ENCODE data around the gene AMOTL1. TPM values are rescaled to one million over a fixed set of nuclear protein-coding genes. Genes with fewer than 3 reads are reported as not detected.

AMOTL1 gene
- total and polyA plus RNA-seq, 7 donors = 0.69 to 161 (median 96.3) TPM

GRCh38 chr11:94857337-94857736, 89.2 kb downstream of the AMOTL1 start:
- Histone ChIP-seq H3K4me1 (no peaks in the 10 kb centered on the region), H3K36me3 (peaks cover 44 to 100% (median 66%) of the 10 kb centered on the region in 4 donors), H3K9me3 (no peaks in the 10 kb centered on the region), H3K4me3 (no peak overlapping the region), H3K27me3 (no peaks in the 10 kb centered on the region), H3K27ac (no peak overlapping the region)
- intact Hi-C loops (cut with DNase I) = no loop called here
- 80 to 86% methylated on average over 2 of the region's 2 CpGs for WGBS, 2 donors
- no peak for DNase-seq
- no peak for TF ChIP-seq CTCF (IDR thresholded peaks at IDR 0.05)
- TF ChIP-seq EP300 (IDR thresholded peaks at IDR 0.05) = no peak
- TF ChIP-seq POLR2AphosphoS5 (IDR thresholded peaks at IDR 0.05) = no peak
- TF ChIP-seq POLR2A (IDR thresholded peaks at IDR 0.05) = no peak

GRCh38 chr11:94858012-94858705, 90.0 kb downstream of the AMOTL1 start:
- TF ChIP-seq CTCF (IDR thresholded peaks at IDR 0.05) = no peak
- no peak for TF ChIP-seq EP300 (IDR thresholded peaks at IDR 0.05)
- TF ChIP-seq POLR2A (IDR thresholded peaks at IDR 0.05) = no peak
- no peak for TF ChIP-seq POLR2AphosphoS5 (IDR thresholded peaks at IDR 0.05)
- H3K36me3 ChIP-seq = peaks cover 44 to 100% (median 66%) of the 10 kb centered on the region in 4 donors
- H3K27me3 ChIP-seq = no peaks in the 10 kb centered on the region
- intact Hi-C loops (cut with DNase I) = no loop called here
- no peaks in the 10 kb centered on the region for H3K4me1 ChIP-seq
- no peak overlapping the region for H3K27ac ChIP-seq
- DNase-seq = no peak
- WGBS, 2 donors = 83 to 85% methylated on average over 4 of the region's 4 CpGs
- H3K9me3 ChIP-seq = no peaks in the 10 kb centered on the region
- H3K4me3 ChIP-seq = no peak overlapping the region

GRCh38 chr11:94860333-94860732, 92.2 kb downstream of the AMOTL1 start:
- no peak for DNase-seq
- WGBS, 2 donors = 38 to 75% methylated on average over 2 of the region's 2 CpGs
- H3K4me3 ChIP-seq = no peak overlapping the region
- no peaks in the 10 kb centered on the region for H3K27me3 ChIP-seq
- peaks cover 42 to 100% (median 59%) of the 10 kb centered on the region in 4 donors for H3K36me3 ChIP-seq
- no peaks in the 10 kb centered on the region for H3K4me1 ChIP-seq
- no peak for TF ChIP-seq CTCF (IDR thresholded peaks at IDR 0.05)
- TF ChIP-seq POLR2AphosphoS5 (IDR thresholded peaks at IDR 0.05) = no peak
- no peak for TF ChIP-seq POLR2A (IDR thresholded peaks at IDR 0.05)
- TF ChIP-seq EP300 (IDR thresholded peaks at IDR 0.05) = no peak
- no peaks in the 10 kb centered on the region for H3K9me3 ChIP-seq
- intact Hi-C loops (cut with DNase I) = no loop called here
- no peak overlapping the region for H3K27ac ChIP-seq

- H3K27ac ChIP-seq = no peak overlapping the region
- H3K27me3 ChIP-seq = no peaks in the 10 kb centered on the region
- no peak for DNase-seq
- H3K4me3 ChIP-seq = no peak overlapping the region
- intact Hi-C loops (cut with DNase I) = no loop called here
- H3K4me1 ChIP-seq = no peaks in the 10 kb centered on the region
- H3K36me3 ChIP-seq = peaks cover 43 to 100% (median 66%) of the 10 kb centered on the region in 4 donors
- no peaks in the 10 kb centered on the region for H3K9me3 ChIP-seq
- TF ChIP-seq POLR2A (IDR thresholded peaks at IDR 0.05) (no peak), CTCF (IDR thresholded peaks at IDR 0.05) (no peak), POLR2AphosphoS5 (IDR thresholded peaks at IDR 0.05) (no peak)
- 77 to 88% methylated on average over 9 of the region's 9 CpGs for WGBS, 2 donors
Measured at GRCh38 chr11:94861306-94861845, 93.2 kb downstream of the AMOTL1 start.

Data from sigmoid colon (tissue), 7 donors.